22Rv1 (cell line): Measurements from ENCODE around the gene OR52W1.

Experiments used
- CTCF ChIP-seq: fragments of 450-650 bp; IDR thresholded peaks from 2 replicates; pipeline ENCODE4 v1.5.1; 2017; ENCODE audit warnings: mild to moderate bottlenecking
- ZFX ChIP-seq: fragments of 450-650 bp; IDR thresholded peaks from 2 replicates; pipeline ENCODE4 v1.6.1; 2017; ENCODE audit warnings: antibody characterized with exemption, borderline replicate concordance

GRCh38 chr11:6204706-6205105 is 5.7 kb downstream of the OR52W1 start:
- TF ChIP-seq CTCF (no peak), ZFX (no peak)
